NCI-H1092 (cell line): Measurements from ENCODE around the gene FLRT1.
"Not testable (repeated sequence)": the region's sequence is repeated elsewhere in the genome, so short reads cannot be mapped to it uniquely, and the experiment has no call there.

Source experiments
- DNase-seq: peaks from one replicate; lab custom pipeline; 2025; lab: John Stamatoyannopoulos, UW

The FLRT1 gene

GRCh38 chr11:64025205-64025604 is 10.5 kb upstream of the FLRT1 start:
- DNase-seq: no peak

GRCh38 chr11:64026575-64027205 is 9.0 kb upstream of the FLRT1 start:
- no peak for DNase-seq

- DNase-seq: no peak
Observed at GRCh38 chr11:64027651-64028397, 7.9 kb upstream of the FLRT1 start.

DNA sequence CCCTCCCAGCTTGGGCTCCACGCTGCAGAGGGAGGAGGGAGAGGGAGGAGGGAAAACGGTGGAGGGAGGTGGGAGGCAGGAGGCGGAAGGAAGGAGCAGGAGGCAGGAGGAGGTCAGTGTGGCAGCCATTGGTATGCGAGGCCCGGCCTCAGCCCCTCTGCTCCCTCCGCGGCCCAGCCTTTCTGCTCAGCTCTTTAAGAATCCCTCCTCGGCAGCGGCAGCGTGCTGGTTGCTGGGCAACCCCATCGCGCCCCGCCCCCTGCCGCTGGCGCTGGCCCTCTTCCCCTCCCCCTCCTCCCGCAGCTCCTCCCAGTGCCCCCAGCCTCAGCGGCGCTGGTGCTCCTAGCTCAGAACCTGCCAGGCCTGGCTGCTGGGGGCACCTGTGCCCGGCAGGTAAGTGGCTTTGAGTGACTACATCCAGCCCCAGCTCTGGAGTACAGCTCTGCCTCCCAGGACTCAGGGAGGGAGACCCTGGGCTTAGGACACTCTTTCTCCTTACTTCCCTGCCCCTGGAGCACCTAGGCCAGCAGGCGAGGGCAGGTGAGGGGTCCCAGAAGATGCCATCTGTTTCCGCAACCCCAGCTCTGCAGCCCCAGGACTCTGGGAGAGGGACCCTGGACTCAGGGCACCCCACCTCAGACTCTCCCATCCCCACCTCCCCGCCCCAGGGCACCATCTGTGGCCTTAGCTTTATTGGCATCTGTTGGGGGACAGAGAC is 7.2 kb upstream of the FLRT1 start:
- peak; percentile 29 for DNase-seq

GRCh38 chr11:64029773-64030172 is 6.0 kb upstream of the FLRT1 start:
- no peak for DNase-seq

DNA sequence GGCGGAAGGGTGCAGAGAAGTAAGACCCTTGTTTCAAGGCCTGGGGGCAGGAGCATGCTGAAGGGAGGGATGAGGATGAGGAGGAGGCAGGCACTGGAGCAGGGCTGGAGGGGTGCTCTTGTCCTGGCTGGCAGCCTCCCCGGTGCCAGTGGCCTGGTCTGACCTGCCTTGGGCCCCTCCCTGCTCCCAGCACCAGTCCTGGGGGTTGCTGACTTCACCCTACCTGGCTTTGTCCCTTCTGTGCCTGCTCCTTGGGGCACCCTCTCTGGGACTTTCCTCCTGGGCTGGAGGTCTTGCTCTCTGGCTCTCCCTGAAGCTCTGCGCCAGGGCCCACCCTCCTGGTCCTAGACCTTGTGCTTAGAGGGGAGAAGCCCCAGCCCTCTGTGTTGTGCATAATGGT is 4.7 kb upstream of the FLRT1 start:
- DNase-seq: no peak

GRCh38 chr11:64032050-64032449 is 3.7 kb upstream of the FLRT1 start:
- DNase-seq: no peak

GRCh38 chr11:64034411-64034811 is 1.3 kb upstream of the FLRT1 start:
- no peak for DNase-seq

DNA sequence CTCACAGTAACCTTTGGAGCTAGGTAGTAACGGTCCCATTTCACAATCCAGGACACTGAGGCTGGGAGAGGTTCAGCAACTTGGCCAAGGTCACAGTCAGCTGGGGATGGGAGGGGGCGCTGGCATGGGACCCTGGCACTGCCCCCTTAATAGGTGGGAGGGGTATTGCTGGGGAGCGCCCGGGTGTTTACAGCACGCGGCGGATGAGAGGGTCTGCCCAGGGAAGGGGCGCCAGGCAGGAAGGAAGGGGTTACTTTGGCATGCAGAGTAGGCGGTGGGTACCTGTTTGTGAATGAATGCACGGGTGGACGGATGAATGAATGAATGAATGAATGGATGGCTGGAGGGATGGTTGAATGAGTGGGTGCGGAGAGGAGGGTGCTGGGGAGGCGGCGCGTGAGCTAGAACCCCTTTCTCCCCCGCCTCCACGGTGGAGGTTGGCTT is 628 bp upstream of the FLRT1 start:
- DNase-seq: no peak

GRCh38 chr11:64036087-64037026 is 626 bp downstream of the FLRT1 start:
- no peak for DNase-seq

- DNase-seq: no peak
Observed at GRCh38 chr11:64037027-64037634, 1.4 kb downstream of the FLRT1 start.

DNA sequence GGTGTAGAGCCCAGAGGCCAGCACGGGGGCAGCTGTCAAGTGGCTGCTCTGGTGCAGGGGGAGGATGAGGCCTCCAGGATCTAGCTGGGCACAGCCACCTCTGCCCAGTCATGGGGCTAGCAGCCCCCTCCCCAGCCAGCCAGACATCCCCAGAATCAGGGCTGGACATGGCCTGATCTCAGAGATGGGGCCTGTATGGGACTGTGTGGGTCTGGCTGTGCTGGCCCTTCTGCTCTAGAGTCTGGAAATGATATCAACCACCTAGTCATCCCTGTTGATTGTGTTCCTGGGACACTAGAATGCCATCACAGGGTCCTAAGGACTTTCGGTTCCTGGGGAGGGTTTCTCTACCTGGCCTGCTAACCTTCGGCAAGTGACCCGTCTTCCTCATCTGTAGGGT is 2.8 kb downstream of the FLRT1 start:
- DNase-seq: no peak

GRCh38 chr11:64039012-64039665 is 3.4 kb downstream of the FLRT1 start:
- no peak for DNase-seq

- no peak for DNase-seq
Observed at GRCh38 chr11:64040684-64041322, 5.1 kb downstream of the FLRT1 start.

GRCh38 chr11:64041846-64042245 is 6.1 kb downstream of the FLRT1 start:
- no peak for DNase-seq

- DNase-seq: no peak
Observed at GRCh38 chr11:64042301-64042700, 6.6 kb downstream of the FLRT1 start.

DNA sequence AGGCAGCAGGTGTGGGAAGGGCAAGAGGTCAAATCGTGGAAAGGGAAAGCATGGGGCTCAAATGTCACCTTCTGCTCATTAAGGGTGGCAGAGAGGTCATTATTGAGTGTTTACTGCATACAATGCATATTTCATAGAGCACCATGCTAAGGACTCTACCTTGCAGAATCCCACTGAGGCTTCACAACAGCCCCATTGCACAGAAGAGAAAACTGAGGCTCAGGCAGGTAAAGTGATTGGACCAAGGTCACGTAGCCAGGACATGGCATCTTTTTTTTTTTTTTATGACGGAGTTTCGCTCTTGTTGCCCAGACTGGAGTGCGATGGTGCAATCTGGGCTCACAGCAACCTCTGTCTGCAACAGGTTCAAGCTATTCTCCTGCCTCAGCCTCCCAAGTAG is 7.8 kb downstream of the FLRT1 start:
- no peak for DNase-seq

- DNase-seq: peak; percentile 54
Observed at GRCh38 chr11:64044730-64045393, 9.1 kb downstream of the FLRT1 start.

DNA sequence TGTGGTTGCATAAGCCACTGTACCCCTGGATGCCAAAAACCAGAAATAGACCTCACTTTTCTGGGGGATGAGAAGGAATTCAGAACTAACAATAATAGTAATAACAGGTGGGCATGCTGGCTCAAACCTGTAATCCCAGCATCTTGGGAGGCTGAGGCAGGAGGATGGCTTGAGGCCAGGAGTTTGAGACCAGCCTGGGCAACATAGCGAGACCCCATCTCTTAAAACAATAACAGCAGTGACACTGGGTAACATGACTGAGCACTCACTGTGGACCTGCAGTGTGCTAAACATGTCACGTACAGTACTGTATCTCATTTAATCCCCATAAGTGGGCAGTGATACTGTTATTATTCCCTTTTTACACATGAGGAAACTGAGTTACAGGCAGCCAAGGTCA is 10.0 kb downstream of the FLRT1 start:
- DNase-seq: no peak

DNA sequence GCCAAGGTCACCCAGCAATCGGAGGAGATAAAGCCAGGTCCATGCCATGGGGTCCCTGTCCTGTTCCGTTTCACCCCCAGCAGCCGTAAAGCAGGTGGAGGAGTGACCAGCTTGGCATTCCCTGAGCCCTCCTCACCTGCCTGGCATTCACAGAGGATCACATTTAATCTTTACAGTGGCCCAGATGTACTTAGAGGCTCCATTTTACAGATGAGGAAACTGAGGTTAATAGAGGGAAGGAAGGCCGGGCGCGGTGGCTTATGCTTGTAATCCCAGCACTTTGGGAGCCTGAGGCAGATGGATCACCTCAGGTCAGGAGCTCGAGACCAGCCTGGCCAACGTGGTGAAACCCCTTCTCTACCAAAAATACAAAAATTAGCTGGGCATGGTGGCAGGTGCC is 11.6 kb downstream of the FLRT1 start:
- DNase-seq: not testable (repeated sequence)
